Fibroblast of pulmonary artery (primary cell): ENCODE results near the gene PRR23E.

Experiments
- DNase-seq: peaks from one replicate; pipeline ENCODE4 v3.0.0-alpha.2; 2010; ENCODE audit warnings: low read depth
- H3K4me3 ChIP-seq: replicated peaks from 2 replicates; pipeline ENCODE4 v1.5.1; 2011; ENCODE audit warnings: low read depth, mild to moderate bottlenecking, control low read depth, low read length, moderate library complexity
- TF ChIP-seq, protein P1 (sequence below): IDR thresholded peaks from 2 replicates; pipeline ENCODE4 v1.5.1; 2011; ENCODE audit warnings: mild to moderate bottlenecking, control low read depth, low read length, inconsistent platforms; ENCODE audit errors: missing control alignments

Gene PRR23E

DNA sequence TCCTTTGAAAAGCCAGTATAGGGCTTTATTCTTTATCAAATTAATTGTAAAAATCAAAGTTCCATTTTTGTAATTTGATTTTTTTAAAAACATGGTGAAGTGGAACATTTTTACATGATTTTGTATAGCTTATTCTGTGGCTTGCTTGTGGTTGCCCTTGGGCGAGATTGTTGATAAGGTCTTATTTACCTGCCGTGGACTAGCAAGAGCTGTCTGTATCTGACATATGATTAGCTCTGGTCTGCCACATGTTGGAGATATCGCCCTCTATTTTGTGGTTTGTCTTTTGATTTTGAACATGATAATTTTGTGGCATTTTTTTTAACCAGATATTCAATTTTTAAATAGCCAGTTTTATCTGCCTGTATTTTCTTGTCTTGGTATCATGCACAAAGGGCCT lies 844 bp downstream of the PRR23E start:
- no peak for DNase-seq
- TF ChIP-seq, protein P1, sequence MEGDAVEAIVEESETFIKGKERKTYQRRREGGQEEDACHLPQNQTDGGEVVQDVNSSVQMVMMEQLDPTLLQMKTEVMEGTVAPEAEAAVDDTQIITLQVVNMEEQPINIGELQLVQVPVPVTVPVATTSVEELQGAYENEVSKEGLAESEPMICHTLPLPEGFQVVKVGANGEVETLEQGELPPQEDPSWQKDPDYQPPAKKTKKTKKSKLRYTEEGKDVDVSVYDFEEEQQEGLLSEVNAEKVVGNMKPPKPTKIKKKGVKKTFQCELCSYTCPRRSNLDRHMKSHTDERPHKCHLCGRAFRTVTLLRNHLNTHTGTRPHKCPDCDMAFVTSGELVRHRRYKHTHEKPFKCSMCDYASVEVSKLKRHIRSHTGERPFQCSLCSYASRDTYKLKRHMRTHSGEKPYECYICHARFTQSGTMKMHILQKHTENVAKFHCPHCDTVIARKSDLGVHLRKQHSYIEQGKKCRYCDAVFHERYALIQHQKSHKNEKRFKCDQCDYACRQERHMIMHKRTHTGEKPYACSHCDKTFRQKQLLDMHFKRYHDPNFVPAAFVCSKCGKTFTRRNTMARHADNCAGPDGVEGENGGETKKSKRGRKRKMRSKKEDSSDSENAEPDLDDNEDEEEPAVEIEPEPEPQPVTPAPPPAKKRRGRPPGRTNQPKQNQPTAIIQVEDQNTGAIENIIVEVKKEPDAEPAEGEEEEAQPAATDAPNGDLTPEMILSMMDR: no peak
- no peak overlapping the region for H3K4me3 ChIP-seq

DNA sequence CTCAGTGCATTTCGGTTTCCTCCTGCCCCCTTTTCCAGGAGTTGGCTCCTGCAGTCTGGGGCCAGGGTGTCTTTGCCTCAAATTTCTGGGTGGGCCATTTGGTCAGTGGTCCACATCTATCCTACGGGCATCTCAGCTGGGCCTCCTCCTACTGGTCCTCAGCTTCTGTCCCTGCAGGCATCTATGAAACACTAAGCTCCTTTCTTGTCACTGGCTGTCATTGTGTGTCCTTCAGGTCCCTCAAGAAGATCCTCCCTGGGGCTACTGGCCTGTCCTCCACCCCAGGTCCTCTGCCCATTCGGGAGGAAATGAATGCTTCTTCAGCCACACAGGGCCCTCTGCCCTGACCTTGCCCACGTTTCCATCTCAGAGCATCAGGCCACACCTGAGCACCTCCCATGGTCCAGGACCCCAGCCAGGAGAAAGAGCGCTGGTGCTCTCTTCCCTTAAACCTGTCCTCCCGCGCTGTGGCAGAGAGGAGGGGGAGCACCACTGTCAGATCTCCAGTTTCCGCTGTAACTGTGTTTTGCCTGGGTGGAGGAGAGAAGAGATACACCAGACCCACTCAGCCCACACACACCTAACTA lies 1.8 kb downstream of the PRR23E start:
- H3K4me3 ChIP-seq: no peak overlapping the region
- TF ChIP-seq, protein P1: no peak
- DNase-seq: no peak

DNA sequence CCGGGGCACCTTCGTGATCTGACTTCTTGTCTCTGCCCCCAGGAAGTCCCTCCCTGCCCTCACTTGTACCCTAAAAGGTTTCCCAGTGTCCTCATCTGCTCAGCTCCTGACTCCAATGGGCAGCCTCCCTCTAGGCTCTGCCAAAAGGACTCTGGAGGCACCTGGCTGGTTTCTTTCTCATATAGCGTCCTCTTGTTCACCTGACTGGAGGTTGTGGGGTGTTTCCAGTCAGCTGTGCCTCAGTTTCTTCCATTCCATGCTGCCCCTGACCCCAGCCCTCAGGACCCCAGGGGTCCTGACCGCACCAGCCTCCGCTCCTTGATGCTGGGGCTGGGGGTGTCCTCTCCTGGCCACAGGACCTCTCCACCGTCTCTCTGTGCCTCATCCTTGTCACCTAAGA lies 2.5 kb downstream of the PRR23E start:
- no peak overlapping the region for H3K4me3 ChIP-seq
- TF ChIP-seq, protein P1: no peak
- no peak for DNase-seq

DNA sequence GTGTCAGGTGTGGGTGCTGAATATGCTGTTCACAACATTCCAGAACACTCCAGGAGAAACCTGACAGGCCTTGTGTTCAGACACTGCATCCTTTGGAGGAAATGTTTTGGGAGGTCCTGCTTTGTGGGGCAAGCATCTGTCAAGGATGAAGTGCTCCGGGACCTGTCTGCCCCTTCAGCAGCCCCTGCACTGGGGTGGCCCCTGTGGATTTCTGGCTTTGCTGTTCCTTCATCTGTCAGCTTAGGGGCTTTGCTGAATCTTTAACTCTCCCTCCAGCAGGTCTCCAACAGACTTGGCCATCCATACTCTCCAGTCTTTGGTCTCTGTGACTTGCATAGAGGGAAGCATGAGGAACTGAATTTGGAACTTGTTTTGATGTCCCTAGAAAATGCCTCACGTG lies 3.1 kb downstream of the PRR23E start:
- TF ChIP-seq, protein P1: no peak
- DNase-seq: no peak

DNA sequence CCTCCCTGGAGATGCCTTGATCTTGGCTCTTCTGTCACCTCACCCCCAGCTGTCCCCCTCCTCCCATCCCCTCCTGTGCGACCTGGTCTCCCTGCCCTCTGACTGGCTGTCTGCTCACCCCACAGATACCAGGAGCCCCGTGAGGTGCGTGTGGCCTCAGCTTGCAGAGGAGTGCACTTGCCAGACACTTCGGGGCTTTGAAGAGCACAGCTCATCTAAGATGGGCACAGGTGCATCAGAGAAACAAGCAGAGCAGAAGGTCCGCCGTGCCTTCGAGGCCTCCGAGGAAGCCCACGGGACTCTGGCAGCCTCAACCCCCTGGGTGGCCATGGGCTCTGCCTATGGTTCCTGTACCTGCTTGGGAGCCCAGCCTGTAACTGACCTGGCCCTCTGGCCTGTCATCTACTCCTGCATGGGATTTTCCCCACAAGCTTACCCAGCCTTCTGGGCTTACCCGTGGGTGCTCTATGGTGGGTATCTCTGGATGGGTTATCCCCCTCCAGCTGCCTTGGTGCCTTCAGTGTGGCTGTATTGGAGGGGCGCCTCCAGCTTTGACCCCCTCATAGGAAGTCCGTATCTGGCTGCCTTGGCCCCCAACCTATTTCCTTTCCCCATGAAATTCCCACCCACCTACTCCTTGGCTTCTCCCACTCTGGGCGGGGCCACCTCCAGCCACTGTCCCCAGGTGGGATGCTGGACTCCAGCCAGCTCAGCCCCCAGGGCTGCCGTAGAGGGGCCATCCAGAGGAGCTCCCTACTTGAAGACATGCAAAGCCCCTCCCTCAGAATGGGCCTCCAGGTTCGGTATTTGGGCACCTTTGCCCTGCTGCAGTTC lies 3.8 kb downstream of the PRR23E start:
- DNase-seq: no peak
- TF ChIP-seq, protein P1: no peak
- no peak overlapping the region for H3K4me3 ChIP-seq

More for the DNA sequence above, 3.1 kb downstream of the PRR23E start:
- H3K4me3 ChIP-seq: no peak overlapping the region

DNA sequence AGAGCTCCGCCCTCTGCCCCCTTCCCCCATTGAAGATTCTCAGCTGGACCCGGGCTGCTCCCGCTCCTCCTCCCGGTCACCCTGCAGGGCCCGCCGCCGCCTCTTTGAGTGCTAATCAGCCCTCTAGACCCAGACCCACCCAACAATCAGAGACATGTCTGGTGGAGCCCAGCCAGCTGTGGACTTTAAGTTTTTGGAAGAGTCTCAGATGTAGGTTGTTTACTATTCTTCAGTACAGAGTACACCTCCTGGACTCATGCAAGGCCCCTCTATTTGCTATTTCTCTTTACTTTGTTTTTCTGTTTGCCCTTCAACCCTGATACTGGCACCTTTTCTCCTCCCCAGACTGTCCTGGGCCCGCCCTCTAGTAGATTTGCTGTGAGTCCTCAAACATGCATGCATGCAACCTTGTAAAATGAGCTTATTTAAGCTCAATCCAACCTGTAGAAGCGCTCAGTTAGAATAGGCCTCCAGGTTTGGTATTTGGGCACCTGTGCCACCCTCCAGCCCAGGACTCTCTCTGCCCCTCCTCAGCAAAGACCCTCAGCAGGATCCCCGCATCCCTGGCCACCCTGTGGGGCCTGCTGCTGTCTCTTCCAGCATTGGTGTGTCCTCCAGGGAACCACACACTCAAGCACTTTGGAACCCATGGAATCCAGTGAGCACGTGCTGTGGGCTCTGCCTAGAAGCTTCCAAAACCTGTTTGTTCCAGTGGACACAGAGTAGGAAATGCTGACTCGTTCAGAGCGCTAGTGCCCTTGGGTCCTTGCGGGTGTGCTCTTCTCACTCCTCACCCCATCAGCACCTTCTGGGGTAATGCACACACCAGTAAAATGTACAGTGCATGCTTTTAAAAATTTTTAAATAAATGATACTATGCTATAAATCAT lies 4.6 kb downstream of the PRR23E start:
- no peak for DNase-seq
- TF ChIP-seq, protein P1: no peak
- H3K4me3 ChIP-seq: no peak overlapping the region
